Measurements from ENCODE around the gene EP300.
"Not testable (repeated sequence)": the region's sequence is repeated elsewhere in the genome, so short reads cannot be mapped to it uniquely, and the experiment has no call there.

Gene EP300

GRCh38 chr22:41091132-41092022, 1.0 kb upstream of the EP300 start:
- peak; percentile 87 for DNase-seq

- no peak for DNase-seq
Observed at GRCh38 chr22:41092847-41093411, 537 bp downstream of the EP300 start.

- no peak for DNase-seq
Observed at GRCh38 chr22:41094041-41094593, 1.7 kb downstream of the EP300 start.

GRCh38 chr22:41096391-41096790, 4.0 kb downstream of the EP300 start:
- no peak for DNase-seq

GRCh38 chr22:41096841-41097240, 4.4 kb downstream of the EP300 start:
- DNase-seq, result no peak

GRCh38 chr22:41099036-41099435, 6.6 kb downstream of the EP300 start:
- no peak for DNase-seq

- DNase-seq, result no peak
Observed at GRCh38 chr22:41106122-41106968, 14.0 kb downstream of the EP300 start.

GRCh38 chr22:41106969-41107325, 14.6 kb downstream of the EP300 start:
- DNase-seq, result not testable (repeated sequence)

- no peak for DNase-seq
Observed at GRCh38 chr22:41110968-41111367, 18.6 kb downstream of the EP300 start.

- DNase-seq, result no peak
Observed at GRCh38 chr22:41116342-41116741, 23.9 kb downstream of the EP300 start.

GRCh38 chr22:41117127-41117965, 25.0 kb downstream of the EP300 start:
- no peak for DNase-seq

- no peak for DNase-seq
Observed at GRCh38 chr22:41123151-41123550, 30.8 kb downstream of the EP300 start.

GRCh38 chr22:41124086-41124485, 31.7 kb downstream of the EP300 start:
- DNase-seq, result no peak

GRCh38 chr22:41127451-41127850, 35.1 kb downstream of the EP300 start:
- no peak for DNase-seq

- DNase-seq, result no peak
Observed at GRCh38 chr22:41128606-41129005, 36.2 kb downstream of the EP300 start.

- no peak for DNase-seq
Observed at GRCh38 chr22:41132550-41132949, 40.2 kb downstream of the EP300 start.

- DNase-seq, result no peak
Observed at GRCh38 chr22:41140365-41140957, 48.1 kb downstream of the EP300 start.

- not testable (repeated sequence) for DNase-seq
Observed at GRCh38 chr22:41145921-41146320, 53.5 kb downstream of the EP300 start.

GRCh38 chr22:41146573-41146972, 54.2 kb downstream of the EP300 start:
- DNase-seq, result no peak

GRCh38 chr22:41147722-41148121, 55.3 kb downstream of the EP300 start:
- no peak for DNase-seq

- DNase-seq, result no peak
Observed at GRCh38 chr22:41152902-41153301, 60.5 kb downstream of the EP300 start.

GRCh38 chr22:41157083-41157482, 64.7 kb downstream of the EP300 start:
- no peak for DNase-seq
